ENCODE data around the gene IMMT. TPM values are rescaled to one million over a fixed set of nuclear protein-coding genes. Genes with fewer than 3 reads are reported as not detected.
A peak's percentile ranks its signal among the peaks of the same experiment; 100 is the strongest.

The IMMT gene
- total and polyA plus RNA-seq, 9 of the 15 experiments (the other 6 are each of a cell fraction or from before 2014, with no cell fraction given) = 119 to 294 (median 140) TPM

GRCh38 chr2:86227685-86228084 is 32.4 kb upstream of the IMMT start:
- ChIA-PET POLR2A (no interaction called here), CTCF (ENCODE audit: low intra/inter-chr PET ratio) (no interaction called here)
- in situ Hi-C loops (cut with MboI) = no loop called here

GRCh38 chr2:86226636-86227520 is 31.6 kb upstream of the IMMT start:
- FAIRE-seq = no peak
- TF ChIP-seq ZNF592 (IDR thresholded peaks at IDR 0.05) = no peak
- no peak for TF ChIP-seq MAFG (tag; conservative IDR thresholded peaks at IDR 0.05)
- in situ Hi-C loops (cut with MboI) = no loop called here
- Histone ChIP-seq H3K9ac (ENCODE audit: insufficient read depth in 1 of 2, low read depth in 2 of 2, low read length in 2 of 2) (no peak overlapping the region), H3K27ac (ENCODE audit: extremely low read depth, low read depth, low read length) (no peak overlapping the region), H3K4me3 (no peak overlapping the region), H3K4me2 (ENCODE audit: insufficient read depth, low read length) (no peak overlapping the region), H3K27me3 (ENCODE audit: control insufficient read depth in 2 of 2, insufficient read depth in 2 of 2, low read length in 2 of 2) (peaks cover 28 to 43% of the 10 kb centered on the region in 2 experiments; a peak in 4 of 5 replicates), H3K79me2 (ENCODE audit: control insufficient read depth, insufficient read depth, low read length) (no peaks in the 10 kb centered on the region), H3K9me3 (replicated peaks; ENCODE audit: control insufficient read depth, insufficient read depth, low read depth, low read length) (no peaks in the 10 kb centered on the region), H3K4me1 (replicated peaks in 1 of 2; ENCODE audit: control insufficient read depth in 2 of 2, insufficient read depth in 2 of 2, low read length in 2 of 2) (peaks cover 7 to 8% of the 10 kb centered on the region in 2 experiments; a peak in 2 of 5 replicates), H3K36me3 (ENCODE audit: control insufficient read depth, insufficient read depth, low read length) (no peaks in the 10 kb centered on the region), H3K9me1 (ENCODE audit: control insufficient read depth, insufficient read depth, low read length) (no peaks in the 10 kb centered on the region), H2AFZ (ENCODE audit: low read depth, low read length) (no peak overlapping the region), H4K20me1 (replicated peaks; ENCODE audit: control insufficient read depth, insufficient read depth, low read length) (peaks cover 2% of the 10 kb centered on the region; the same call in 1 of the 2 replicates)
- 7% methylated on average over 9 of the region's 9 CpGs for WGBS (ENCODE audit: insufficient coverage, low coverage, missing lambda C conversion rate)
- BruUV-seq (replicated peaks) = no TSS peak
- ChIA-PET CTCF (ENCODE audit: low intra/inter-chr PET ratio) (no interaction called here), POLR2A (interaction anchor here (0.6 kb wide), 1 partner anchor 163 kb away, joined by 3 read pairs; no protein-coding TSS in a partner anchor)
- ATAC-seq = no peak
- intact Hi-C loops (cut with micrococcal nuclease) = loop anchor here (10.0 kb wide), 1 partner anchor 402 kb away; no protein-coding TSS in a partner anchor
- no peak for DNase-seq (ENCODE audit: extremely low read depth in 1 of 4, low spot score in 3 of 4)

More at GRCh38 chr2:86227685-86228084, 32.4 kb upstream of the IMMT start:
- BruUV-seq (replicated peaks) = no TSS peak
- Histone ChIP-seq H3K36me3 (ENCODE audit: control insufficient read depth, insufficient read depth, low read length) (no peaks in the 10 kb centered on the region), H3K79me2 (ENCODE audit: control insufficient read depth, insufficient read depth, low read length) (no peaks in the 10 kb centered on the region), H3K4me1 (replicated peaks in 1 of 2; ENCODE audit: control insufficient read depth in 2 of 2, insufficient read depth in 2 of 2, low read length in 2 of 2) (peaks cover 4 to 12% of the 10 kb centered on the region in 2 experiments; a peak in 3 of 5 replicates), H3K9me1 (ENCODE audit: control insufficient read depth, insufficient read depth, low read length) (no peaks in the 10 kb centered on the region), H4K20me1 (replicated peaks; ENCODE audit: control insufficient read depth, insufficient read depth, low read length) (peaks cover 2% of the 10 kb centered on the region; the same call in 1 of the 2 replicates), H2AFZ (ENCODE audit: low read depth, low read length) (no peak overlapping the region), H3K4me3 (no peak overlapping the region), H3K27me3 (ENCODE audit: control insufficient read depth in 2 of 2, insufficient read depth in 2 of 2, low read length in 2 of 2) (peaks cover 35 to 51% of the 10 kb centered on the region in 2 experiments; a peak in 4 of 5 replicates), H3K9ac (ENCODE audit: insufficient read depth in 1 of 2, low read depth in 2 of 2, low read length in 2 of 2) (no peak overlapping the region), H3K9me3 (replicated peaks; ENCODE audit: control insufficient read depth, insufficient read depth, low read depth, low read length) (no peaks in the 10 kb centered on the region), H3K4me2 (ENCODE audit: insufficient read depth, low read length) (no peak overlapping the region), H3K27ac (ENCODE audit: extremely low read depth, low read depth, low read length) (no peak overlapping the region)
- TF ChIP-seq ERF (CRISPR knock-in tag; IDR thresholded peaks at IDR 0.05) = no peak
- TF ChIP-seq ZNF3 (CRISPR knock-in tag; IDR thresholded peaks at IDR 0.05) = peak; percentile 80; the same call in 1 of the 2 replicates
- TF ChIP-seq ZNF77 (CRISPR knock-in tag; IDR thresholded peaks at IDR 0.05) = no peak
- no peak for TF ChIP-seq HNRNPH1 (optimal IDR thresholded peaks at IDR 0.05; ENCODE audit: low read depth, low read length)
- no peak for TF ChIP-seq ZNF140 (CRISPR knock-in tag; IDR thresholded peaks at IDR 0.05)
- no peak for ATAC-seq
- WGBS (ENCODE audit: insufficient coverage, low coverage, missing lambda C conversion rate) = 0% methylated on average over 2 of the region's 2 CpGs
- no peak for DNase-seq (ENCODE audit: extremely low read depth in 1 of 4, low spot score in 3 of 4)
- intact Hi-C loops (cut with micrococcal nuclease) = loop anchor here (10.0 kb wide), 1 partner anchor 403 kb away; no protein-coding TSS in a partner anchor
- FAIRE-seq = no peak

Data from K562 (cell line).